Liver (tissue), 9 donors: ENCODE measurements around the gene BTG2. TPM values are rescaled to one million over a fixed set of nuclear protein-coding genes. Genes with fewer than 3 reads are reported as not detected.

Experiments used
- DNase-seq: peaks from one replicate; pipeline ENCODE4 v3.0.0-alpha.2; 2017; ENCODE audit warnings: low spot score
- H3K27ac ChIP-seq, 2 donors: one replicate each; pipeline ENCODE4 v1.7.0; 2013; ENCODE audit warnings: inconsistent platforms in 2 of 2, low read length in 2 of 2, control low read depth in 1 of 2, low read depth in 1 of 2, mild to moderate bottlenecking in 1 of 2
- H3K27me3 ChIP-seq, 4 donors: one replicate each; pipeline versions ENCODE4 v1.6.1 to v1.7.0; 2013; ENCODE audit warnings: low read length in 3 of 4, inconsistent platforms in 1 of 4, mild to moderate bottlenecking in 1 of 4, moderate library complexity in 1 of 4; ENCODE audit not compliant: control insufficient read depth in 4 of 4, insufficient read depth in 4 of 4
- H3K36me3 ChIP-seq, 4 donors: one replicate each; pipeline versions ENCODE4 v1.6.1 to v1.7.0; 2013; ENCODE audit warnings: low read length in 3 of 4, mild to moderate bottlenecking in 3 of 4, low read depth in 1 of 4, moderate library complexity in 1 of 4; ENCODE audit not compliant: control insufficient read depth in 4 of 4, insufficient read depth in 3 of 4
- H3K4me1 ChIP-seq, 4 donors: one replicate each; pipeline versions ENCODE4 v1.6.1 to v1.7.0; 2013; ENCODE audit warnings: low read length in 3 of 4, mild to moderate bottlenecking in 3 of 4, moderate library complexity in 1 of 4; ENCODE audit not compliant: control insufficient read depth in 4 of 4, insufficient read depth in 4 of 4
- H3K4me3 ChIP-seq, 3 donors: one replicate each; pipeline versions ENCODE4 v1.6.1 to v1.7.0; 2013; ENCODE audit warnings: low read length in 3 of 3, control low read depth in 1 of 3, low read depth in 1 of 3, mild to moderate bottlenecking in 1 of 3
- H3K9ac ChIP-seq, 2 donors: one replicate each; pipeline ENCODE4 v1.7.0; 2013; ENCODE audit warnings: low read length in 2 of 2, mild to moderate bottlenecking in 2 of 2, moderate library complexity in 2 of 2, control low read depth in 1 of 2, low read depth in 1 of 2
- H3K9me3 ChIP-seq, 4 donors: one replicate each; pipeline versions ENCODE4 v1.6.1 to v1.7.0; 2013; ENCODE audit warnings: low read length in 3 of 4; ENCODE audit not compliant: control insufficient read depth in 4 of 4
- EGR1 ChIP-seq, 2 donors: IDR thresholded peaks; 2 replicates each; pipeline ENCODE4 v1.6.1; 2016 to 2018; ENCODE audit warnings: antibody characterized with exemption in 2 of 2, low read depth in 2 of 2
- FOXA1 ChIP-seq: IDR thresholded peaks from 2 replicates; pipeline ENCODE4 v1.6.1; 2016; ENCODE audit warnings: antibody characterized with exemption
- FOXA2 ChIP-seq: IDR thresholded peaks from 2 replicates; pipeline ENCODE4 v1.6.1; 2016; ENCODE audit warnings: antibody characterized with exemption
- GABPA ChIP-seq, 2 donors: IDR thresholded peaks in 1 of 2; conservative IDR thresholded peaks in 1 of 2; 2 replicates each; pipeline ENCODE4 v1.6.1; 2016; ENCODE audit warnings: antibody characterized with exemption in 2 of 2, mild to moderate bottlenecking in 1 of 2, moderate library complexity in 1 of 2
- HNF4G ChIP-seq: IDR thresholded peaks from 2 replicates; pipeline ENCODE4 v1.6.1; 2016; ENCODE audit warnings: antibody characterized with exemption
- JUND ChIP-seq, 2 donors: IDR thresholded peaks; 2 replicates each; pipeline ENCODE4 v1.6.1; 2016; ENCODE audit warnings: antibody characterized with exemption in 2 of 2
- NR2F2 ChIP-seq: IDR thresholded peaks from 2 replicates; pipeline ENCODE4 v1.6.1; 2016; ENCODE audit warnings: antibody characterized with exemption
- RAD21 ChIP-seq, 2 donors: IDR thresholded peaks; 2 replicates each; pipeline ENCODE4 v1.6.1; 2016; ENCODE audit warnings: antibody characterized with exemption in 2 of 2, mild to moderate bottlenecking in 2 of 2
- RXRA ChIP-seq, 2 donors: IDR thresholded peaks; 2 replicates each; pipeline ENCODE4 v1.6.1; 2017 to 2018; ENCODE audit warnings: antibody characterized with exemption in 2 of 2, mild to moderate bottlenecking in 1 of 2
- SP1 ChIP-seq: IDR thresholded peaks from 2 replicates; pipeline ENCODE4 v1.6.1; 2018; ENCODE audit warnings: antibody characterized with exemption, mild to moderate bottlenecking
- TAF1 ChIP-seq: conservative IDR thresholded peaks from 2 replicates; pipeline ENCODE4 v1.6.1; 2016; ENCODE audit warnings: antibody characterized with exemption, mild to moderate bottlenecking
- YY1 ChIP-seq: IDR thresholded peaks from 2 replicates; pipeline ENCODE4 v1.6.1; 2016; ENCODE audit warnings: antibody characterized with exemption, mild to moderate bottlenecking
- WGBS: extraction: QIAGEN DNeasy Blood & Tissue Kit; methylation state at CpG from one replicate; pipeline ENCODE4 v1.1.7; 2013; 5-methylcytosine and 5-hydroxymethylcytosine counted together
- polyA plus RNA-seq, 2 donors: library from polyadenylated mRNA; stranded (reverse) in 1 of 2; unstranded in 1 of 2; fragments of 200-250 nt in 1 of 2; fragments of >200 nt in 1 of 2; fragmentation: Nextera tagmentation in 1 of 2; extraction: Ambion mirVana in 1 of 2; gene quantifications; one replicate each; pipeline versions ENCODE4 v1.2.1 to v1.2.3, GENCODE V29; 2013 to 2015
- total RNA-seq, 2 donors: library from RNA; depleted of rRNA; stranded (reverse); fragments of >200 nt; gene quantifications; one replicate each; pipeline ENCODE4 v1.2.3, GENCODE V29; 2014
- TF ChIP-seq, protein P1 (sequence below): fragments of 150-350 bp; IDR thresholded peaks from 2 replicates; pipeline ENCODE4 v1.5.1; 2017; ENCODE audit warnings: improper control_type of control experiment, low read depth, low read length; ENCODE audit not compliant: missing input control
- TF ChIP-seq, protein P2 (sequence below): IDR thresholded peaks from 2 replicates; pipeline ENCODE4 v1.6.1; 2016; ENCODE audit warnings: antibody characterized with exemption
- TF ChIP-seq, protein P3 (sequence below): IDR thresholded peaks from 2 replicates; pipeline ENCODE4 v1.6.1; 2016; ENCODE audit warnings: antibody characterized with exemption
- TF ChIP-seq, protein P4 (sequence below): IDR thresholded peaks from 2 replicates; pipeline ENCODE4 v1.6.1; 2016; ENCODE audit warnings: antibody characterized with exemption, mild to moderate bottlenecking
- TF ChIP-seq, protein P5 (sequence below): IDR thresholded peaks from 2 replicates; pipeline ENCODE4 v1.6.1; 2016; ENCODE audit warnings: antibody characterized with exemption
- donor health status: healthy.
- donor health status: healthy.
- donor health status: healthy.
- donor health status: healthy.
- donor health status: healthy.

Gene BTG2
- total and polyA plus RNA-seq, 4 donors, result 3.8 to 52.5 (median 4.8) TPM

DNA sequence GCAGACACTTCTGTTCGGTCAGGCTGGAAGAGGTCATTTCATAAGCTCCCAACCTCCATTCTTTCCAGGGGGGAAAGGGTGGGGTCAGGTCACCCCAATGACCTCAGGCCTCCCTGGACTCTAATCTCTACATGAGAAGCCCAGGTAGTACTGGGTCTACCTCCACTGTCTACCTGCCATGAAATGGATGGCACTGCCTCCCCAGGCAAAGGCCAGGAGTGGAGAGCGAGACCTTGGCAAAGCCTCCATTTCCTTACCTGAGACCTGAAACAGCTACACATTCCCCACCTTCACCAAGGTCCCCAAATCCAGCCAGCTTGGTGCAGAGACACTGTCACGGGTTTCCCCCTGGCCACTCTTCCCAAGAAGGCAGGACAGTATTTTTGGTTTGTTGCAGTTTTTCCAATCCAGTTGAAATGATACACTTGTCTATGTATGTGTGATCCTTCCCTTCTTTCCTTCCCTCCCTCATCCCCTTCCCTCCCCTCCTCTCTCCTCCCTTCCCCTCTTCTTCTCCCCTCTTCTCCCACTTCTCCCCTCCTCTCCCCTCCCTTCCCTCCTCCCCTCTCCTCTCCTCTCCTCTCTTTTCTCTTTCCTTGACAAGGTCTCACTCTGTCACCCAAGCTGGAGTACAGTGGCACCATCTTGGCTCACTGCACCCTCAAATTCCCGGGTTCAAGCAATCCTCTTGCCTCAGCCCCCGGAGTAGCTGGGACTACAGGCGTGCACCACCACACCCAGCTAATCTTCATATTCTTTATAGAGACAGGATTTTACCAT, 16.1 kb downstream of the BTG2 start:
- Histone ChIP-seq H3K27me3 (no peaks in the 10 kb centered on the region), H3K4me3 (no peak overlapping the region), H3K27ac (peak overlapping the region in 1 of 2 donors; percentile 38), H3K9me3 (no peaks in the 10 kb centered on the region), H3K4me1 (peaks cover 0 to 5% (median 1%) of the 10 kb centered on the region in 4 donors), H3K9ac (no peak overlapping the region), H3K36me3 (no peaks in the 10 kb centered on the region)
- TF ChIP-seq HNF4G (no peak), JUND (IDR thresholded peaks at IDR 0.05) (no peak), EGR1 (IDR thresholded peaks at IDR 0.05; ENCODE audit: low read depth in 2 of 2) (no peak), YY1 (no peak), RAD21 (IDR thresholded peaks at IDR 0.05) (no peak), TAF1 (no peak), GABPA (IDR thresholded peaks at IDR 0.05 in 1 of 2, conservative IDR thresholded peaks at IDR 0.05 in 1 of 2) (no peak), RXRA (IDR thresholded peaks at IDR 0.05) (no peak), NR2F2 (no peak), FOXA1 (no peak), FOXA2 (no peak), SP1 (no peak)
- TF ChIP-seq, protein P1, sequence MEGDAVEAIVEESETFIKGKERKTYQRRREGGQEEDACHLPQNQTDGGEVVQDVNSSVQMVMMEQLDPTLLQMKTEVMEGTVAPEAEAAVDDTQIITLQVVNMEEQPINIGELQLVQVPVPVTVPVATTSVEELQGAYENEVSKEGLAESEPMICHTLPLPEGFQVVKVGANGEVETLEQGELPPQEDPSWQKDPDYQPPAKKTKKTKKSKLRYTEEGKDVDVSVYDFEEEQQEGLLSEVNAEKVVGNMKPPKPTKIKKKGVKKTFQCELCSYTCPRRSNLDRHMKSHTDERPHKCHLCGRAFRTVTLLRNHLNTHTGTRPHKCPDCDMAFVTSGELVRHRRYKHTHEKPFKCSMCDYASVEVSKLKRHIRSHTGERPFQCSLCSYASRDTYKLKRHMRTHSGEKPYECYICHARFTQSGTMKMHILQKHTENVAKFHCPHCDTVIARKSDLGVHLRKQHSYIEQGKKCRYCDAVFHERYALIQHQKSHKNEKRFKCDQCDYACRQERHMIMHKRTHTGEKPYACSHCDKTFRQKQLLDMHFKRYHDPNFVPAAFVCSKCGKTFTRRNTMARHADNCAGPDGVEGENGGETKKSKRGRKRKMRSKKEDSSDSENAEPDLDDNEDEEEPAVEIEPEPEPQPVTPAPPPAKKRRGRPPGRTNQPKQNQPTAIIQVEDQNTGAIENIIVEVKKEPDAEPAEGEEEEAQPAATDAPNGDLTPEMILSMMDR, result no peak
- TF ChIP-seq, protein P2, sequence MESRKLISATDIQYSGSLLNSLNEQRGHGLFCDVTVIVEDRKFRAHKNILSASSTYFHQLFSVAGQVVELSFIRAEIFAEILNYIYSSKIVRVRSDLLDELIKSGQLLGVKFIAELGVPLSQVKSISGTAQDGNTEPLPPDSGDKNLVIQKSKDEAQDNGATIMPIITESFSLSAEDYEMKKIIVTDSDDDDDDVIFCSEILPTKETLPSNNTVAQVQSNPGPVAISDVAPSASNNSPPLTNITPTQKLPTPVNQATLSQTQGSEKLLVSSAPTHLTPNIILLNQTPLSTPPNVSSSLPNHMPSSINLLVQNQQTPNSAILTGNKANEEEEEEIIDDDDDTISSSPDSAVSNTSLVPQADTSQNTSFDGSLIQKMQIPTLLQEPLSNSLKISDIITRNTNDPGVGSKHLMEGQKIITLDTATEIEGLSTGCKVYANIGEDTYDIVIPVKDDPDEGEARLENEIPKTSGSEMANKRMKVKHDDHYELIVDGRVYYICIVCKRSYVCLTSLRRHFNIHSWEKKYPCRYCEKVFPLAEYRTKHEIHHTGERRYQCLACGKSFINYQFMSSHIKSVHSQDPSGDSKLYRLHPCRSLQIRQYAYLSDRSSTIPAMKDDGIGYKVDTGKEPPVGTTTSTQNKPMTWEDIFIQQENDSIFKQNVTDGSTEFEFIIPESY, result no peak
- TF ChIP-seq, protein P3, sequence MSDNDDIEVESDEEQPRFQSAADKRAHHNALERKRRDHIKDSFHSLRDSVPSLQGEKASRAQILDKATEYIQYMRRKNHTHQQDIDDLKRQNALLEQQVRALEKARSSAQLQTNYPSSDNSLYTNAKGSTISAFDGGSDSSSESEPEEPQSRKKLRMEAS, result no peak
- TF ChIP-seq, protein P4, sequence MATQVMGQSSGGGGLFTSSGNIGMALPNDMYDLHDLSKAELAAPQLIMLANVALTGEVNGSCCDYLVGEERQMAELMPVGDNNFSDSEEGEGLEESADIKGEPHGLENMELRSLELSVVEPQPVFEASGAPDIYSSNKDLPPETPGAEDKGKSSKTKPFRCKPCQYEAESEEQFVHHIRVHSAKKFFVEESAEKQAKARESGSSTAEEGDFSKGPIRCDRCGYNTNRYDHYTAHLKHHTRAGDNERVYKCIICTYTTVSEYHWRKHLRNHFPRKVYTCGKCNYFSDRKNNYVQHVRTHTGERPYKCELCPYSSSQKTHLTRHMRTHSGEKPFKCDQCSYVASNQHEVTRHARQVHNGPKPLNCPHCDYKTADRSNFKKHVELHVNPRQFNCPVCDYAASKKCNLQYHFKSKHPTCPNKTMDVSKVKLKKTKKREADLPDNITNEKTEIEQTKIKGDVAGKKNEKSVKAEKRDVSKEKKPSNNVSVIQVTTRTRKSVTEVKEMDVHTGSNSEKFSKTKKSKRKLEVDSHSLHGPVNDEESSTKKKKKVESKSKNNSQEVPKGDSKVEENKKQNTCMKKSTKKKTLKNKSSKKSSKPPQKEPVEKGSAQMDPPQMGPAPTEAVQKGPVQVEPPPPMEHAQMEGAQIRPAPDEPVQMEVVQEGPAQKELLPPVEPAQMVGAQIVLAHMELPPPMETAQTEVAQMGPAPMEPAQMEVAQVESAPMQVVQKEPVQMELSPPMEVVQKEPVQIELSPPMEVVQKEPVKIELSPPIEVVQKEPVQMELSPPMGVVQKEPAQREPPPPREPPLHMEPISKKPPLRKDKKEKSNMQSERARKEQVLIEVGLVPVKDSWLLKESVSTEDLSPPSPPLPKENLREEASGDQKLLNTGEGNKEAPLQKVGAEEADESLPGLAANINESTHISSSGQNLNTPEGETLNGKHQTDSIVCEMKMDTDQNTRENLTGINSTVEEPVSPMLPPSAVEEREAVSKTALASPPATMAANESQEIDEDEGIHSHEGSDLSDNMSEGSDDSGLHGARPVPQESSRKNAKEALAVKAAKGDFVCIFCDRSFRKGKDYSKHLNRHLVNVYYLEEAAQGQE, result no peak
- TF ChIP-seq, protein P5, sequence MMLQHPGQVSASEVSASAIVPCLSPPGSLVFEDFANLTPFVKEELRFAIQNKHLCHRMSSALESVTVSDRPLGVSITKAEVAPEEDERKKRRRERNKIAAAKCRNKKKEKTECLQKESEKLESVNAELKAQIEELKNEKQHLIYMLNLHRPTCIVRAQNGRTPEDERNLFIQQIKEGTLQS, result no peak
- 84% methylated on average over 6 of the region's 6 CpGs for WGBS
- DNase-seq, result no peak
